ENCODE measurements around the gene LMTK2.
"Not testable (repeated sequence)": the region's sequence is repeated elsewhere in the genome, so short reads cannot be mapped to it uniquely, and the experiment has no call there.

The LMTK2 gene

DNA sequence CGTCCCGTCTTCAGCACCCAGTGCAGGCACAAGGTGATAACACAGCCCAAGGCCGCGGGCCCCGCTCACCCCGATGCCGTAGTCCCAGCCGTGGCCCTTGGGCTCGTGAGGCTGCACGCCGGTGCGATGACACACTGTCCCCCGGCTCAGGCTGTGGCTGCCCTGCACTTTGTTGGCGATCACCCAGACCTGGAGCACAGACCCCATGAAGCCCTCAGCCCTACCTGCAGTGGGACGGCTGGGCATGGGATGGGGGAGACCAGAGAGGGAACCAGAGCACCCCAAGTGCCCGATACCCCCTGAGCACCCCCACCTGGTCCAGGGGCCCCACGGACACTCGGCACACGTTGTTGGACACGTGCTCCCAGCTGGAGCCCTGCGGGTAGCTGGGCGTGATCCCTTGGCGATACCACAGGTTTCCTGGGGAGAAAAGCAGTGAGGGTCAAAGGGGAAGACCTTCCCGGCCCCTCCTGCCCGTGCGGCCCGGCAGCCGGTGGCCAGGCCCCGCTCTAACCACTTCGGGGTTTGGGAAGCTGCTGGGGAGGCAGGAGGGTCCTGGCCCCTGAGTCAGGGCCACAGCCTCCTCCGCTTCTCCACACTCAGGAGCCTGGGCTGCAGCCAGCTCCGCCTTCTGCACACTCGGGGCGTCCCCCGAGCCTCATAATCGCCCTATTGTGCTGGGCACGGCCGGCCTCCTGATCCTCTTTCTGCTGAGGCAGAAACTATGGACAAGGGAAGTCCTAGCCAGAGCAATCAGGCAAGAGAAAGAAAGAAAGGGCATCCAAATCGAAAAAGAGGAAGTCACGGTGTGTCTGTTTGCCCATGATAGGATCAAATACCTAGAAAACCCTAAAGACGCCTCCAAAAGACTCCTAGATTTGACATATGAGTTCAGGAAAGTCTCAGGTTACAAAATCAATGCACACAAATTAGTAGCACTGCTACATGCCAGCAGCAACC is 111.2 kb downstream of the LMTK2 start:
- DNase-seq (ENCODE audit: low read depth): no peak

DNA sequence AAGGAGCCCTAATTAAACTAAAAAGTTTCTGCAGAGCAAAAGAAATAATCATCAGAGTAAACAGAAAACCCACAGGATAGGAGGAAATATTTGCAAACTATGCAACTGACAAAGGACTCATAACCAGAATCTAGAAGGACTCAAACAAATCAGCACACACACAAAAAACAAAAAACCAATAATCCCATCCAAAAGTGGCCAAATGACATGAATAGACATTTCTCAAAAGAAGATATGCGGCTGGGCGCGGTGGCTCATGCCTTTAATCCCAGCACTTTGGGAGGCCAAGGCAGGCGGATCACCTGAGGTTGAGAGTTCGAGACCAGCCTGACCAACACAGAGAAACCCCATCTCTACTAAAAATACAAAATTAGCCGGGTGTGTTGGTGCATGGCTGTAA is 112.7 kb downstream of the LMTK2 start:
- not testable (repeated sequence) for DNase-seq (ENCODE audit: low read depth)

DNA sequence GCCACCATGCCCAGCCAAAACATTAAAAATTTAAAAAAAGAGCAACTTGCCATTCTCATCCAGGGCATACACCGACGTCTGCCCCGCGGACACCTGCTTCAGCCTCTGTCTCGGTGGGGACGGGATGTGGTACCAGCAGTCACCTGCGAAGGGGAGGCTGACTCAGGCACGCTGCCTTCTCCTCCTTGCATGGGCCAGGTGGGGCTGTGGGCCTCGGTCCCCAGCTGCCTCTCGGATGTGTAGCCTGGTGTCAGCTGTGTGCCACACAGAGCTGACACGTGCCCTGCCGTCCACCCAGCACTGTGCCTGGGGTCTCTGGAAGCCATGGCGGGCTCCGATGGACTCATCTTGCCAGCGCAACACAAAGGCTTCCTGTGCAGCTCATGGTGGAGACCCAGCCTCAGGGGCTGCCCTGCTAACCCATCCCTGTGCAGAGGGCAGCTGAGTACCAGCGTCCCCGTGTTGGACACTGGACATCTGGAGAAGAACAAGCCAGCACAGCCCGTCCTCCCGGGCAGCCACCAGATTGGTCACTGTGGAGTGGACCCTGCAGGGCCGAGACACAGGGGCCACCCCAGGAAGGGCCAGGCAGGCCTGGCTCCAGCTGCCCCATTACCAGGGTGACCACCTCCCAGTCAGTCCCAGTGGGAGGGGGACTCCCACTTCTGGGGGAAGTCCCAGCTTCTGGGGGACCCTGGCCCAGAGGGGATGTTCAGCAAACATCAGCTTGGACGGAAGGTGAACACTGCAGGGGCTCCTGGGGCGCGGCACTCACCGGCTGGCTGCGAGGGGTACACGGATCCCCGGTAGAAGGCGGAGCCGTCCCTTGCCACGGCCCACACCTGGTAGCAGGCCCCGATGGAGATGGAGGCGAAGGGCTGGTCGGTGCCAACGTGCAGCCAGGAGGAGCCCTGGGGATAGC is 115.2 kb downstream of the LMTK2 start:
- DNase-seq (ENCODE audit: low read depth): no peak

DNA sequence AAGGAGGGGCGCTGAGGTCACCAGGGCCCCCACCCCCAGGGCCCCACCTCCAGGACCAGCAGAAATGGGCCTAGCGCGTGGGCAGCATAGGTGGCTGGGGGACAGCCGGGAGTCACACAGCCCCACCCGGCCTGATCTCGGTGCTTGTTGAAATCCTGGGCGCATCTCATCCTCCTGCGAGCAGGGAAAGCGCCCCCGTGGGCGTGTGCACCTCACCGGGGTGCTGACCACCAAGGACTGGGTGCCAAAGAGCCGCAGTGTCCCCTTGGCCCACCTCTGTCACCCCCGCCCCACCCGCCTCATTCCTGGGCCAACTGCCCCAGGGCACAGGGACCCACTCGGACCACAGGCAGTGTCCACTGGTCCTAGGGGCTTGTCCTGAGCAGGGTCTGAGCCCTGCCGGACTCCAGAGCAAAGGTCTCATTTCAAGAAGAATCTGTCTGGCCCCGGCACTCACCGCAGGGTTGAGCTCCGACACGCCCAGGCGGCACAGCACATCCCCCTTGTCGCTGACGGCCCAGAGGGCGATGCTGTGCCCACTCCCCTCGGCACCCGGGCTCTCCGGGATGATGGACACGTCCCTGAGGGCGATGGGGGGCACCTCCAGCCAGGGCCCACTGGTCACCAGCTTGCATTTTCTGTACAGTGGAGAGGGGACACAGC is 116.0 kb downstream of the LMTK2 start:
- no peak for DNase-seq (ENCODE audit: low read depth)

DNA sequence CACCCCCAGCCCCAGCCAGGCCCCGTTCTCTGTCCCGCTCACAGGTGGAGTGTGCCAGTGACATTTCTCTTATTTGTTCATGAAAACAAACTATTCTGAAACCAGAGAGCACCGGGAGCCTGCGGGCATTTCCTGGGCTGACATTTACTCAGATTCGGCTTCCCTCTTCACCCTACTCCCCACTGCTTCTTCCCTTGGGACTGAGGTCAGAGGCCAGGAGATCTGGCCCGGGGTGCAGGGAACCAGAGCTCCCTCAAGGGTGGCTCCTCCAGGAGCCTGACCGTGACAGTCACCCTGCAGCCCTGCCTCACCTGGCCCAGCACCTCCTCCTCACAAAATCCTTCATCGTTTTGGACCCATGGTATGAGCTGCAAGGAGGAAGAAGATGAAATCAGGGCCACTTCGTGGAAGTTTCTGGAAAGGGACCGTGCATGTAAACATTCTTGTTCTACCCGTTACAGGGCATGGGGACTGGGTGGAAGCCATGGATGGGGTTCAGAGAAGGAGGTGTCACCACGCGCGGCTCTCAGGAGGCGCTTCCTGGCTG is 116.8 kb downstream of the LMTK2 start:
- DNase-seq (ENCODE audit: low read depth): no peak

DNA sequence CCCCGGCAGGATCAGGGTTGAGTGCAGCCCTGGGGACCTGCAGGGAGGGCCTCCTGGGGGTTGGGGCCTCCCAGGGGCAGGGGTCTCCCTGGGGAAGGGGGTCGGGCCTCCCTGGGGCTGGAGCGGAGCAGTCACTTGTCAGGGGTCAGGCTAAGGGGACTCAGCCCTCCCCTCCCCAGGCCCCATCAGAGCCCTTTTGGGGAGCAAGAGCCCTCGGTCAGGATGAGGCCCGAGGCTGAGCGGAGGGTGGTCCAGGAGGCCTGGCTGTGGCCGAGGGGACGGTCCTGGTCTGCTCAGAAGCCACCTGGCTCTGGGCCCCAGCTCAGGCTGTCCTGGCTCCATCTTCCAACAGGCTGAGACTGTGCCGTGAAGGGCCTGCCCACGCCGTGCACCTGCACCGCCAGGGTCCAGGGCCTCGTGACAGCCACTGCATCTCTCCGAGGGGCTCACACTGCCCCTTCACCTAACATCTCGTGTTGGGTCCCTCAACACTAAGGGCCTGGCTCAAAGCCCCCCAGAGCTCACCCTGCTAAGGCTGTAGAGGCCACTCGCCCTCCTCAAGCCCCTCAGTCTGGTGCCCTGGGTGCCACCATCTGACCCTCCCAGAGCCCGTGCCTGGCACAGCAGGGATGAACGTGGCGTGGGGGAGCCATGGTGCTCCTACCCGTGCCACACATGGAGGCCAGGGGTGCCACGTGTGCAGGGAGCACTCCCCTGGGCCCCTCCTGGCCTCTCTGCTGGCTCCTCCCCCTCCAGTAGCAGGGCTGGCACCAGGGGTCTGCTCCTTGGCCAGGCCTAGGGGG is 117.4 kb downstream of the LMTK2 start:
- no peak for DNase-seq (ENCODE audit: low read depth)

DNA sequence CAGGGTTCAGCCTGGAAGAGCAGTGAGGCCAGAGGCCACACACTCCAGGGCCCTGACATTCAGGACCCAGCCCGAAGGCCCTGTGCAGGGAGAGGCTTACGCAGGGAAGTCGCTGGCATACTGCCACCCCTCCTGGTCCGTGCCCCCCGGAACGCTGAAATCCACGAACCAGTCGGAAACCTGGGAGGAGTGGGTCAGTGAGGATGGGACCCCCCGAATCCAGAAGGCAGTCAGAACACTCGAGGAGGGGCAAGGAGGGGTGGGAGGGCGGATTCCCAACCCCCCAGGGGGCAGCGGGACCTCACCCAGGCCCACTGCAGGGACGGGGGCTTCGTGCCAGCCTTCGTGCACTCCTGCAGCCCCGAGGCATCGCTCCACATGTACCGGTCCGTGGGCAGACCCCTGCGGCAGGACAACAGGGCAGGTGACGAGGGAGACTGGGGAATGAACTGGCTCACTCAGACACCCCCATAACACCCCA is 118.1 kb downstream of the LMTK2 start:
- DNase-seq (ENCODE audit: low read depth): no peak

DNA sequence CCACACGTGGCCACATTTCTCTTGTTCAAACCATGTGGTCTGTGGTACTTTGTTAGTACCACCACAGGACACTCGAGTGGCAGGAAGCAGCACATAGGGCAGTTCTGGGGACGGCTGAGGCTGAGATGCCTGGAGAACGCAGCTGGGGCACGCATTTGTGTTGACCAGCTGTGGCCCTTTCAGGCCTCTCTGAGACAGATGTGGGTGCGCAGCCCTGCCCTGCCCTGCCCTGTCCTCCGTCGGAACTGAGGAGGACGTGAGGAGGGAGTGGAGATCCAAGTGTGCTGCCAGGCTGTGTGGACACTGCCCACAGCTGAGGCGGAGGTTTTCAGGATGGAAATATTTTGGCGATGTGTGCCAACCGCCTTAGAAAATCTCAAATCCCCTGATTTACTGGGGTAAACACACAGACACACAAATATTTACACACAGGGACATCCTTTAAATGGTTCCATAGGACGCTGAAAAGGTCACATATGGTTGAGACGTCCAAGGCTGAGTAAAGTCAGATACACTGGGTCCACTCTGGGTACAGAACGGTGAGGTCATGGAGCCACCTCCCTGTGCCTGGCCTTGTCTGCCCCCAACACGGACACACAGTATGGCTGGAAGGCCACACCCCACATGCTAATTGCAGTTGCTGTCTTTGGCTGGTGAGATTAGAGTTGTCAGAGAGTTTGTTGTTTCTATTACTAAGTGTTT is 119.4 kb downstream of the LMTK2 start:
- no peak for DNase-seq (ENCODE audit: low read depth)

DNA sequence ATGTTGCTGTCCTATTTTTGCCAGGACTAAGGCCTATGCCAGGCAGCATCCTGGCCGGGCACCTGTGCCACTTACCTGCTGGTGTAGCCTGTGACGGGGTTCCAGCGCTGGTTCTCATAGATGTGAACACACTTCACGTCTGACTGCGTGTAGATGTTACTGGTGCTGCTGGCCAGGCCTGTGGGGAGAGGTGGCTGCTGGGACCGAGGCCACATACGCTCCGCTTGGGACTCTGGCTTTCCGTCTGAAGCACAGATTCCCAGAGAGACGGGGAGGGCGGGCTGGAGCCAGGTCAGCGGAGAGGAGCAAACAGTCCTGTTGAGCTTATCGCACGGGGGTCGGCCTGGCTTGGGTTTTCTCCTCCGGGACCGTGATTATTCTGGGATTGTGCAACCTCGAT is 121.3 kb downstream of the LMTK2 start:
- DNase-seq (ENCODE audit: low read depth): no peak

DNA sequence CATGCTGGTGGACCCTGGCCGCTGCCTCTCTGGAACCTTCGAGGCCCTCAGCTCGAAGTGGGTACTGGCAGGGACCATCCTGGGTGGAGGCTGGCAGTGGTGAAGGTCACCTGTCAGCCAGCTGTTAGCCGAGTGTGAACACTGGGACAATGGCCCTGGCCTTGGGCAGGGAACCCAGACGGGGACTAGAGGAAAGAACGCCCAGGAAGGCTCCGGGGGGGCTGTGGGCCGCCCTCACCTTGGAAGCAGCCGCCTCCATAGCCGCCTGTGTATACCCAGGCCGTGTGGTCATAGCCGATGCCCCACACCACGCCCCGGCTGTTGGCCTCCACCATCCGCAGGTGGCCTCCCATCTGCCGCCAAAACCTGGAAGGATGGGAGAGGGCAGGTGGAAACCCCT is 122.1 kb downstream of the LMTK2 start:
- no peak for DNase-seq (ENCODE audit: low read depth)

DNA sequence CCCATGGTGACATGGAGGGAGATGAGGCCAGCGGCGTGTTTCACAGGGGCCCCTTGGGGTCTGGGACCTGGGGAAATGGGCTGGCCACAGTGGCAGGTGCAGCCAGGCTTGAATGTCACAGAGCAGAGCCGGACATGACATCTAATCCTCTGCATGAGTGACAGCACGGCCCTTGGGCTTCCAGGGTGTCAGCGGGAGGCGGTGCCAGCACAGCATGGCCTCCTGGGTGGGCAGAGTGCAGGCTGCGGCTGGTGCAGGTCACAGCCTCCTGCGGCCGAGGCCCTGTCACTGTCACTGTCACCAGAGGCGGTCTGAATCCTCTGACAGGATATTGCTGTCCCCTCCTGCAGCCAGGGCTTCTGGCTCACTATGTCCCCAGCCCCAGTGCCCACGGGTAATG is 122.8 kb downstream of the LMTK2 start:
- DNase-seq (ENCODE audit: low read depth): no peak

DNA sequence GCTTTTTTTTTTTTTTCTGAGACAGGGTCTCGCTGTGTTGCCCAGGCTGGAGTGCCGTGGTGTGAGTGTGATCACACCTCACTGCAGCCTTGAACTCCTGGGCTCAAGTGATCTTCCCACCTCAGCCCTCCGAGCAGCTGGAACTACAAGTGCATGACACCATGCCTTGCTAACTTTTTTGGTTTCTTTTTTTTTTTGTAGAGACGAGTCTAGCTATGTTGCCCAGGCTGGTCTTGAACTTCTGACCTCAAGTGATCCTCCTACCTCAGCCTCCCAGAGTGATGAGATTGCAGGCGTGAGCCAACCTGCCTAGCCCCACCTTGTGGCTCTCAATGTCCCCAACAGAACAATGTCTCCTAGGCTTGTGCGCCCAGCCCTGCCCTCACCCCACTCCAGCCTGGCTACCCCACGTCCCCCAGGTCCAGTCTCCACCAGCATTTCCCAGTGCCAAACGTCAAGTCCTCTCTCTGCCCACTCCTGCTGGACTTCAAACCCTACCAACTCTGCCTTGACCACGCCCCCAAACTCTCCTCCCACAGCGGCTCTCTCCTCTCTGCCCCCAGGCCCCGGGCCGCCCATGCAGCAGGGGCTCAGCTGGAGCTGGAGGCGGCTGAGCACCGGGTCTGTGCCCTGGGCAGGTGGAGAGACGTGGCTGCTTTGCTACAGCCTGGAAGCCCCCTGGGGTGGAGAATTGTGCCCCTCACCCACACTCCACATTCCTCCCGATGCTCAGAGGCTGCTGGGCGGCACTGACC is 123.5 kb downstream of the LMTK2 start:
- DNase-seq (ENCODE audit: low read depth): no peak

DNA sequence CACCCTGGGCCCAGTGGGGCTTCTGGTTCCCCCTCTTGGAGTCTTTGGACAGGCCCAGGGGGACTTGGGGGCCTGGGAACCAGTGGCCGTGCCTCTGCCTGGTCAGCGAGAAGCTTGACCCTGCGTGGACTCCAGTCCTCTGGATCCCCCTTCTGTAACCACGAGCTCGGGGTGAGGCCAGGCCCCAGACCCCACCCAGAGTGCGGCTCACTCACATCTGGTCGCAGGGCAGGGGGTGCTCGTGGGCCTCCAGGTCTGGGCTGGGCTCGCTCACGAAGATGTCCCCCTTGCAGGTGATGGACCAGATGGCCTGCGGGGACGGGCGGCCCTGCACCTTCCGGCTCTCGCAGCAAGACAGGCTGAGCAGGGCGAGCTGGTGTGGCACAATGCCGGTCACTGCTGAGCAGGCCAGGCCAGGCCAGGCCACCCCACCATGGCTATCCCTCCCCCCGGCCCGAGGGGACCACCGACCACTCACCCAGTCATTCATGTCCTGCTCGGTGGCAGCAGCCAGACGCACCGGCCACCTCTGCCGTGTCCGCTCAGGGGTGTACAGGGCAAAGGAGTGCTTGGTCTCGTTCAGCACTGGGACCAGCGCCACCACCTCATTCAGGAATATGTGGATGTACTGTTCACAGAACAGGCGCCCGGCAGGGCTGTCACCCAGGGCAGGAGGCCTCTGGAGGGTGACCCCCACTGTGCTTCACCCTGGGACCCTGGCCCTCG is 124.2 kb downstream of the LMTK2 start:
- no peak for DNase-seq (ENCODE audit: low read depth)

DNA sequence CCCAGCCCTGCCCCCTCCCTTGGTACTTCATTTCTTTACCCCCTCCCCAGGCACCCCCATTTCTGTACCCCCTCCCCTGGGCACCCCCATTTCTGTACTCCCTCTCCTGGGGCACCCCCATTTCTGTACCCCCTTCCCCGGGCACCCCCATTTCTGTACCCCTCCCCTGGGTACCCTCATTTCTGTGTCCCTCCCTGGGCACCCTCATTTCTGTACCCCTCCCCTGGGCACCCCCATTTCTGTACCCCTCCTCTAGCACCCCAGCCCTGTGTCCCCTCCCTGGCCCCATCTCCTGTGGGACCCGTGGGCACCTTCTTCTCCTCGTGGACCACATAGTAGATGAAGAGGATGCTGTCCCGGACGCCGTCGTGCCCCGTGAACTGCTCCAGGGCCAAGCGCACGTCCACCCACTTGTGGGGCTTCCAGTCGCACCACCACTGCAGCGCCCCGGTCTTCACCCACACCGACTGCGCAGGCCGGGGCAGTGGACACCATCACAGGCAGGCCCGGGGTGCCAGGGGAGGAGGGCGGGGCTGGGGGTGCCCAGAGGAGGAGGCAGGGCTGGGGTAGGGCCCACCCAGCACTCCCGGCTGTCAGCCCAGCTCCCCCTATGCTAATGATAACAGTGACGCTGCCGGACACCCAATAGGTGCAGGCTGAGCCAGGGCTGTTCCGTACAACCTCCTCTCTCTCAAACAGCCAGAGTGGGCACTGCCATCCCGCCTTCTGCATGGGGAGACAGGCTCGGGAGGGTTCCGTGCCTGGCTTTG is 125.0 kb downstream of the LMTK2 start:
- no peak for DNase-seq (ENCODE audit: low read depth)

DNA sequence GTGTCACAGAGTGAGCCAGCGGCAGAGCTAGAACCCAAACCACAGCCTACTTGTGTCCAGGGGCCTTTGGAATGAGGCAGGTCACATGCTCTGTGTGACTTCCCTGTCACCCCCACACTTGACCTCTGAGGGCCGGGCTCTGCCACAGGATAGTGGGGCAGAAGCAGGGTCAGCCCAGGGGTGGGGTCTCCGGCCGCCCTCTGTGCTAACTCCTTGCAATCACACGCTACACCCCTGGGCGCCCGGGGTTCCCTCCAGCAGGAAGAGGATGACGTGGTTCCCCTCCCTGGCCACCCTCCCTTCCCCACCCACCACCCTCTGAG is 125.6 kb downstream of the LMTK2 start:
- no peak for DNase-seq (ENCODE audit: low read depth)

DNA sequence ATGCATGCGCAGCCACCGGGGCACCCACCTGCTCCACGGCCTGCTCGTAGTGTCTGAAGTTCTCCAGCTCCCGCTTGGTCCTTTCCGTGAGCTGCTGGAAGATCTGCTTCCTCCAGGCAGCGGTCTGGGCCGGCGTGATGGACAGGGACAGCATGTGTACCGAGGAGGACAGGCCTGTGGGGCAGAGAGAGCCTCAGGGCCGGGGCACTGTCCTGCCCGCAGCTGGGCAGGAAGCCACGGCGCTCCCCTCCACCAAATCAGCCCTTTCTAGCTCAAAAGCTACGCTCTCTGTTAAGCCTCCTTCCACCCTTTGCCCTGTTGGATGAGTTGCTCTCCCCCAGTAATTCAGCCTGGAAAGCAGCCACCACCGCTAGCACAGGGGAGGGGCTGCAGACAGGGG is 126.1 kb downstream of the LMTK2 start:
- no peak for DNase-seq (ENCODE audit: low read depth)

DNA sequence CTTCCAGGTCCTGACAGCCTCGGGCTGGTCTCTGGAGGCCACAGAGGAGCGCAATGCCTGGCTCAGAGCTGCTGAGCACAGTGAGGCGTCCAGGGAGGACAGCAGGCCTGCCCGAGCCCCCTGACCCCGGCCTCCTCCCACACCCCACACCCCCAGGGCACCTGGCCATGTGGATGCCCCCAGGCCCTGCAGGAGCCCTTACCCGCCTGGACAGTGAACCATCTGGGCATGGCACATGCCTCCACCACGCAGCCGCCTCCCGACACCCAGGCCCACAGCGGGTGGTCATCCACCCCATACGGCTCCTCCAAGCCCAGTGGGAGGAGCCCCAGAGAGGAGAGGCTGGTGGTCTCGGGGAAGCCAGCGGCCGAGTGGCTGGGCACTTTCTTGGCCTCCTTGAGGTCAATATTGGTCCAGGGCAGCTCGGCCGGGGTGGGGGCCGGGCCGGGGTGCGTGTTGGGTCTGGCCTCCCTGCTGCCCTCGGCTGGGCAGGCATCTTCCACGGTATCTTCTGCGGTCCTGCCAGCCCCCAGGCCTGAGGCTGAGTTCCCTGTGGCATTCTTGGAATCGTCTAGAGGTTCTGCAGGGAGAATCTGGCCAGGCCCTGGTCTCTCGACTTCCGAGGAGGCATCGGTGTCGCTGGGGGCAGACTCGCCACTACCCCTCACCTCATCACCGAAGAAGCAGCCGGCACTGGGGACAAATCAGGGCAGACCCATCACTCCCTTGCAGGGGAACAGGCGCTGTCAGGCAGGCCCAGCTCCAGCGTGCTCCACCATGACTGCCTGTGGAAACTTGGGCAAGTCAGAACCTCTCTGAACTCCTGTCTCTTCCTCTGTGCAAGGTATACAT is 126.8 kb downstream of the LMTK2 start:
- DNase-seq (ENCODE audit: low read depth): no peak

All from ELR (cell line).